Activated CD4-positive, alpha-beta T cell treated with anti-CD3 and anti-CD28 coated beads, Interleukin-2, amount 10 ng/mL, durations not matched to agents 24 days and 14 days (primary cell): Measurements from ENCODE around the gene MYO5C. TPM values are rescaled to one million over a fixed set of nuclear protein-coding genes. Genes with fewer than 3 reads are reported as not detected.

ENCODE experiments used
- DNase-seq: peaks from one replicate; pipeline ENCODE4 v3.0.0; 2022
- H3K27ac Mint-ChIP-seq: one replicate; pipeline ENCODE4 v1.8.0; 2022; ENCODE audit warnings: mild to moderate bottlenecking, mixed read lengths
- H3K27me3 Mint-ChIP-seq: one replicate; pipeline ENCODE4 v1.8.0; 2022; ENCODE audit warnings: mixed read lengths
- H3K36me3 Mint-ChIP-seq: one replicate; pipeline ENCODE4 v1.8.0; 2022; ENCODE audit warnings: low read depth, mild to moderate bottlenecking, mixed read lengths
- H3K4me1 Mint-ChIP-seq: one replicate; pipeline ENCODE4 v1.8.0; 2021; ENCODE audit warnings: mixed read lengths
- H3K4me3 Mint-ChIP-seq: one replicate; pipeline ENCODE4 v1.8.0; 2022; ENCODE audit warnings: mild to moderate bottlenecking, moderate library complexity, mixed read lengths
- H3K9me3 Mint-ChIP-seq: one replicate; pipeline ENCODE4 v1.8.0; 2021; ENCODE audit warnings: mixed read lengths
- intact Hi-C: fragments of 100-400 bp; cut with micrococcal nuclease; formaldehyde crosslinking; loops from one replicate; pipeline ENCODE4 v1.15.1; 2023
- total RNA-seq: library from RNA; stranded (reverse); gene quantifications from 2 replicates; pipeline ENCODE4 v1.2.3, GENCODE V29; 2022

Gene MYO5C
- total RNA-seq, 1 donor from 2014 or later: 0.30 TPM

- H3K4me3 Mint-ChIP-seq: no peak overlapping the region
- peaks cover 10% of the 10 kb centered on the region for H3K36me3 Mint-ChIP-seq
- H3K9me3 Mint-ChIP-seq: no peaks in the 10 kb centered on the region
- H3K4me1 Mint-ChIP-seq: peaks cover 2% of the 10 kb centered on the region
- no peak overlapping the region for H3K27ac Mint-ChIP-seq
- no peaks in the 10 kb centered on the region for H3K27me3 Mint-ChIP-seq
- intact Hi-C loops: no loop called here
- no peak for DNase-seq
Observed at GRCh38 chr15:52153900-52154895, 141.4 kb downstream of the MYO5C start.

GRCh38 chr15:52151353-52151752, 144.3 kb downstream of the MYO5C start:
- Mint-ChIP-seq H3K4me1 (peaks cover 2% of the 10 kb centered on the region), H3K36me3 (peaks cover 15% of the 10 kb centered on the region), H3K27ac (no peak overlapping the region), H3K27me3 (no peaks in the 10 kb centered on the region), H3K9me3 (no peaks in the 10 kb centered on the region), H3K4me3 (no peak overlapping the region)
- intact Hi-C loops: no loop called here
- DNase-seq: no peak

- Mint-ChIP-seq H3K4me3 (no peak overlapping the region), H3K9me3 (no peaks in the 10 kb centered on the region), H3K27me3 (no peaks in the 10 kb centered on the region), H3K27ac (no peak overlapping the region), H3K36me3 (peaks cover 16% of the 10 kb centered on the region), H3K4me1 (no peaks in the 10 kb centered on the region)
- no peak for DNase-seq
- intact Hi-C loops: no loop called here
Observed at GRCh38 chr15:52150871-52151270, 144.7 kb downstream of the MYO5C start.

GRCh38 chr15:52150043-52150825, 145.4 kb downstream of the MYO5C start:
- Mint-ChIP-seq H3K4me1 (no peaks in the 10 kb centered on the region), H3K36me3 (peaks cover 18% of the 10 kb centered on the region), H3K27ac (no peak overlapping the region), H3K27me3 (no peaks in the 10 kb centered on the region), H3K4me3 (no peak overlapping the region), H3K9me3 (no peaks in the 10 kb centered on the region)
- no peak for DNase-seq
- intact Hi-C loops: no loop called here

GRCh38 chr15:52148403-52148802, 147.2 kb downstream of the MYO5C start:
- no peaks in the 10 kb centered on the region for H3K27me3 Mint-ChIP-seq
- intact Hi-C loops: no loop called here
- H3K4me3 Mint-ChIP-seq: no peak overlapping the region
- DNase-seq: no peak
- peaks cover 18% of the 10 kb centered on the region for H3K36me3 Mint-ChIP-seq
- no peaks in the 10 kb centered on the region for H3K9me3 Mint-ChIP-seq
- no peaks in the 10 kb centered on the region for H3K4me1 Mint-ChIP-seq
- no peak overlapping the region for H3K27ac Mint-ChIP-seq

- no peak for DNase-seq
- Mint-ChIP-seq H3K4me3 (no peak overlapping the region), H3K4me1 (no peaks in the 10 kb centered on the region), H3K27me3 (no peaks in the 10 kb centered on the region), H3K9me3 (no peaks in the 10 kb centered on the region), H3K27ac (no peak overlapping the region), H3K36me3 (peaks cover 14% of the 10 kb centered on the region)
- intact Hi-C loops: no loop called here
Observed at GRCh38 chr15:52146776-52147175, 148.8 kb downstream of the MYO5C start.

- H3K36me3 Mint-ChIP-seq: peaks cover 14% of the 10 kb centered on the region
- H3K27me3 Mint-ChIP-seq: no peaks in the 10 kb centered on the region
- no peak for DNase-seq
- no peak overlapping the region for H3K4me3 Mint-ChIP-seq
- intact Hi-C loops: no loop called here
- H3K27ac Mint-ChIP-seq: no peak overlapping the region
- no peaks in the 10 kb centered on the region for H3K9me3 Mint-ChIP-seq
- H3K4me1 Mint-ChIP-seq: no peaks in the 10 kb centered on the region
Observed at GRCh38 chr15:52146261-52146660, 149.3 kb downstream of the MYO5C start.

GRCh38 chr15:52144656-52145178, 150.9 kb downstream of the MYO5C start:
- Mint-ChIP-seq H3K9me3 (no peaks in the 10 kb centered on the region), H3K4me1 (peaks cover under 1% of the 10 kb centered on the region), H3K36me3 (peaks cover 15% of the 10 kb centered on the region), H3K27ac (no peak overlapping the region), H3K4me3 (no peak overlapping the region), H3K27me3 (no peaks in the 10 kb centered on the region)
- no peak for DNase-seq
- intact Hi-C loops: no loop called here

GRCh38 chr15:52143873-52144272, 151.7 kb downstream of the MYO5C start:
- intact Hi-C loops: no loop called here
- no peak for DNase-seq
- no peaks in the 10 kb centered on the region for H3K27me3 Mint-ChIP-seq
- peaks cover 15% of the 10 kb centered on the region for H3K36me3 Mint-ChIP-seq
- no peaks in the 10 kb centered on the region for H3K9me3 Mint-ChIP-seq
- H3K4me3 Mint-ChIP-seq: no peak overlapping the region
- no peak overlapping the region for H3K27ac Mint-ChIP-seq
- H3K4me1 Mint-ChIP-seq: peaks cover 2% of the 10 kb centered on the region

Other genes starting within 250 kb of the MYO5C start
- not detected in 2 replicates for gene BCL2L10, start 183.0 kb downstream of the MYO5C start, total RNA-seq
- 19.5 and 21.5 TPM in 2 replicates for gene GNB5, start 104.4 kb downstream of the MYO5C start, total RNA-seq
- 19.8 and 23.7 TPM in 2 replicates for gene MYO5A, start 233.1 kb upstream of the MYO5C start, total RNA-seq